OCI-LY3 (cell line): ENCODE data around the gene GRN.

Experiments
- EZH2phosphoT487 ChIP-seq: fragments of 200-600 bp; shearing (Covaris generic); IDR thresholded peaks from 2 replicates; pipeline ENCODE4 v1.6.1; 2018; ENCODE audit warnings: antibody characterized with exemption, mixed run types, low read depth
- TF ChIP-seq, protein P1 (sequence below): fragments of 200-600, 300-600 bp; sonication (generic); IDR thresholded peaks from 2 replicates; pipeline ENCODE4 v1.5.1; 2014; ENCODE audit warnings: antibody characterized with exemption, low read length, low read depth

DNA sequence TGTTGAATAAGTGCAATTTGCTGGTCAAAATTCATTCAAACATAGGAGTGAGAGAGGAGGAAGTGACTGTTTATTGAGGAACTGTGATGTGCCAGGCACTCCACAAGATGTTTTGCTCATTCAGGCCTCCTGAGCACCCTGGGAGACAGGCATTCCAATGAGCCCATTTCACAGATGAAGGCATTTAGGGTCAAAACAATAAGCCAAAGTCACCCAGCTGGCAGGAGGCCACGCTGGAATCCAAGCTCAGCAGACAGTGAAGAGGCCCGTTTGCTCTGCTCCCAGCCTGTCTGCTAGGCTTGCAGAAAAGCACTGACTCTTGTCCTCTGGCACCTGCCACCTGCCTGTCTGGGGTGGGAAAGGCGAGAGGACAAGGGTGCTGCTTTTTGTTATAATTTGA lies 10.4 kb upstream of the GRN start:
- TF ChIP-seq, protein P1, sequence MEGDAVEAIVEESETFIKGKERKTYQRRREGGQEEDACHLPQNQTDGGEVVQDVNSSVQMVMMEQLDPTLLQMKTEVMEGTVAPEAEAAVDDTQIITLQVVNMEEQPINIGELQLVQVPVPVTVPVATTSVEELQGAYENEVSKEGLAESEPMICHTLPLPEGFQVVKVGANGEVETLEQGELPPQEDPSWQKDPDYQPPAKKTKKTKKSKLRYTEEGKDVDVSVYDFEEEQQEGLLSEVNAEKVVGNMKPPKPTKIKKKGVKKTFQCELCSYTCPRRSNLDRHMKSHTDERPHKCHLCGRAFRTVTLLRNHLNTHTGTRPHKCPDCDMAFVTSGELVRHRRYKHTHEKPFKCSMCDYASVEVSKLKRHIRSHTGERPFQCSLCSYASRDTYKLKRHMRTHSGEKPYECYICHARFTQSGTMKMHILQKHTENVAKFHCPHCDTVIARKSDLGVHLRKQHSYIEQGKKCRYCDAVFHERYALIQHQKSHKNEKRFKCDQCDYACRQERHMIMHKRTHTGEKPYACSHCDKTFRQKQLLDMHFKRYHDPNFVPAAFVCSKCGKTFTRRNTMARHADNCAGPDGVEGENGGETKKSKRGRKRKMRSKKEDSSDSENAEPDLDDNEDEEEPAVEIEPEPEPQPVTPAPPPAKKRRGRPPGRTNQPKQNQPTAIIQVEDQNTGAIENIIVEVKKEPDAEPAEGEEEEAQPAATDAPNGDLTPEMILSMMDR, result no peak
- no peak for TF ChIP-seq EZH2phosphoT487
